ENCODE measurements around the gene MYMK. TPM values are rescaled to one million over a fixed set of nuclear protein-coding genes. Genes with fewer than 3 reads are reported as not detected.

MYMK gene
- total RNA-seq, 1 donor from 2014 or later, result not detected

DNA sequence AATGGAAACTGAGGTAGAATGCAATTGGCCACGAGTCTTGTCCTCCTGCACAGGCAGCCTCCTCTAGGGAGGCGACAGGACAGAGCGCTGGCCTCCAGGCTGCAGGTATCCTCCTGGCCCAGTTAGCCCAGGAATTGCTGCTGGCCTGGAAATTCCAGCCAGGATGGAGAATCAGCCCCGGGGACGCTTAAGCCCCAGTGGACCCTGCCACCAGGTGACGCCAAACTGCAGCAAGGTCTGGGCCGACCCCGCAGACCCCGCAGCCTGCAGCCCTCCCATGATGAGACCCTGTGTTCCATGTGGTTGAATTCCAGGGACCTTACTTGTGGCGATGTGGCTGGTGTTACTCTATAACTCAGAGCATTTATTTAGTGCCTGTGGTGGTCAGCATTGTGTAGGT, 57.7 kb downstream of the MYMK start:
- intact Hi-C loops (cut with DNase I), result no loop called here
- TF ChIP-seq, protein P1, sequence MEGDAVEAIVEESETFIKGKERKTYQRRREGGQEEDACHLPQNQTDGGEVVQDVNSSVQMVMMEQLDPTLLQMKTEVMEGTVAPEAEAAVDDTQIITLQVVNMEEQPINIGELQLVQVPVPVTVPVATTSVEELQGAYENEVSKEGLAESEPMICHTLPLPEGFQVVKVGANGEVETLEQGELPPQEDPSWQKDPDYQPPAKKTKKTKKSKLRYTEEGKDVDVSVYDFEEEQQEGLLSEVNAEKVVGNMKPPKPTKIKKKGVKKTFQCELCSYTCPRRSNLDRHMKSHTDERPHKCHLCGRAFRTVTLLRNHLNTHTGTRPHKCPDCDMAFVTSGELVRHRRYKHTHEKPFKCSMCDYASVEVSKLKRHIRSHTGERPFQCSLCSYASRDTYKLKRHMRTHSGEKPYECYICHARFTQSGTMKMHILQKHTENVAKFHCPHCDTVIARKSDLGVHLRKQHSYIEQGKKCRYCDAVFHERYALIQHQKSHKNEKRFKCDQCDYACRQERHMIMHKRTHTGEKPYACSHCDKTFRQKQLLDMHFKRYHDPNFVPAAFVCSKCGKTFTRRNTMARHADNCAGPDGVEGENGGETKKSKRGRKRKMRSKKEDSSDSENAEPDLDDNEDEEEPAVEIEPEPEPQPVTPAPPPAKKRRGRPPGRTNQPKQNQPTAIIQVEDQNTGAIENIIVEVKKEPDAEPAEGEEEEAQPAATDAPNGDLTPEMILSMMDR (IDR thresholded peaks at IDR 0.05), result no peak

DNA sequence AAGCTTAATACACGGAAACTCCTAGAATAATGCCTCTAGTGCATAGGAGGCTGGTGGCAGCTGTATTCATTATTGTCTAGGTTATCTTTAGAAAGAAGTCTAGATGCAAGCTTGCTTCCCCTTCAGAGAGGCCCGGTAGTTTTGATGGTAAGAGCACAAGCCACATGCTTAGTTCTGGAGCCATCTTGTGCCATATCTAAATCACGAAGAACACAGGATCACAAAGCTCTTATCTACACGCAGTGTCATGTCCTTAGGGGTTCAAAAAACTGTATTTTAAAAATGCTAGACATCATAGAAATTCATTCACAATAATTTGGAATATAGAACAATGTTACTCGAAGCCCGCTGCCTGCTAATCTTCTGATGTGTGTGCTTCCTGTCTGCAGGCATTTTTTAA, 58.8 kb downstream of the MYMK start:
- peaks cover 31% of the 10 kb centered on the region for H3K36me3 ChIP-seq
- no peak for ATAC-seq
- intact Hi-C loops (cut with DNase I), result no loop called here
- no peak overlapping the region for H3K4me3 ChIP-seq
- no peak overlapping the region for H3K27ac ChIP-seq
- no peak for DNase-seq
- H3K9me3 ChIP-seq, result no peaks in the 10 kb centered on the region
- TF ChIP-seq, protein P1 (IDR thresholded peaks at IDR 0.05), result no peak
- peaks cover 21% of the 10 kb centered on the region for H3K4me1 ChIP-seq
- H3K27me3 ChIP-seq (ENCODE audit: low read depth), result no peaks in the 10 kb centered on the region

More for the DNA sequence above, 57.7 kb downstream of the MYMK start:
- no peak overlapping the region for H3K27ac ChIP-seq
- peaks cover 19% of the 10 kb centered on the region for H3K4me1 ChIP-seq
- H3K27me3 ChIP-seq (ENCODE audit: low read depth), result no peaks in the 10 kb centered on the region
- DNase-seq, result no peak
- ATAC-seq, result no peak
- no peaks in the 10 kb centered on the region for H3K9me3 ChIP-seq
- H3K4me3 ChIP-seq, result no peak overlapping the region
- H3K36me3 ChIP-seq, result peaks cover 39% of the 10 kb centered on the region

DNA sequence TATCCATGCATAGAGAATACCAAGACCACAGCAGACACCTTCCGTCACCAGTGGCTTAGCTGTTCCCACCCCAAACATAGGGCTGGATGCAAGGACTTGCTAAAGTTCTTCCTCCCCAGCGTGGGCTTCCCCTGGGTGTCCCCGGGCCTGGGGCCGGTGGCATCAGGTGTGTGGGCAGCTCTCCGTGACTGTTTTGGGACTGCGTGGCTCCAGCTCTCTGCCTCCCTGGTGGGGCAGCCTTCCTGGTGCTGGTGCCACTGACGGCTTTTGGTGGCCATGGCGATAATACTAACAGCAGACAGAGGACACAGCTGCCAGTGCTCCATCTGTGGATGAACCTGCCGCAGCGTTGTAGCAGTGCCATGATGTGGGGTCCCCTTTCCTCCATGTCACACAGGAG, 60.1 kb downstream of the MYMK start:
- Histone ChIP-seq H3K27ac (no peak overlapping the region), H3K4me3 (no peak overlapping the region), H3K36me3 (peaks cover 31% of the 10 kb centered on the region), H3K4me1 (peaks cover 28% of the 10 kb centered on the region), H3K27me3 (ENCODE audit: low read depth) (no peaks in the 10 kb centered on the region), H3K9me3 (no peaks in the 10 kb centered on the region)
- ATAC-seq (no peak), DNase-seq (no peak)
- TF ChIP-seq, protein P1 (IDR thresholded peaks at IDR 0.05), result no peak
- intact Hi-C loops (cut with DNase I), result no loop called here

Other genes with a start within 250 kb of the MYMK start
- 25.0 TPM for gene ABO, start 249.8 kb downstream of the MYMK start, total RNA-seq
- gene SURF6, start 188.8 kb downstream of the MYMK start, total RNA-seq, result 15.2 TPM
- gene MED22, start 176.8 kb downstream of the MYMK start, total RNA-seq, result 24.4 TPM
- gene RPL7A, start 176.7 kb downstream of the MYMK start, total RNA-seq, result 1,397 TPM
- 49.4 TPM for gene SURF1, start 168.5 kb downstream of the MYMK start, total RNA-seq
- gene SURF2, start 168.4 kb downstream of the MYMK start, total RNA-seq, result 15.2 TPM
- gene SURF4, start 148.9 kb downstream of the MYMK start, total RNA-seq, result 126 TPM
- gene STKLD1, start 148.6 kb downstream of the MYMK start, total RNA-seq, result 1.6 TPM
- 20.9 TPM for gene REXO4, start 106.9 kb downstream of the MYMK start, total RNA-seq
- gene ADAMTS13, start 102.6 kb downstream of the MYMK start, total RNA-seq, result 1.9 TPM
- 34.3 TPM for gene CACFD1, start 65.0 kb downstream of the MYMK start, total RNA-seq
- 10.5 TPM for gene SLC2A6, start 45.9 kb downstream of the MYMK start, total RNA-seq
- 10.1 TPM for gene ADAMTSL2, start 9.7 kb upstream of the MYMK start, total RNA-seq
- not detected for gene FAM163B, start 84.4 kb upstream of the MYMK start, total RNA-seq
- gene DBH, start 111.4 kb upstream of the MYMK start, total RNA-seq, result not detected
- gene SARDH, start 213.4 kb upstream of the MYMK start, total RNA-seq, result 3.4 TPM

Data from lower lobe of right lung (tissue), 2 donors.